GM11168 (cell line): Measurements from ENCODE around the gene NELFE.
"Not testable (repeated sequence)": the region's sequence is repeated elsewhere in the genome, so short reads cannot be mapped to it uniquely, and the experiment has no call there.

Experiments used
- in situ Hi-C: fragments of 300-500 bp; cut with MboI; formaldehyde crosslinking; loops from one replicate; pipeline ENCODE4 v1.12.0; 2022; ENCODE audit warnings: low sequenced_read_pairs; ENCODE audit not compliant: unreplicated experiment

Gene NELFE

GRCh38 chr6:31958741-31959739, at the start of gene NELFE, which contains the start of gene SKIC2:
TSS of gene NELFE (minus strand) at chr6:31958971. CDS start at chr6:31958446, 525 bp downstream.
TSS of gene SKIC2 (plus strand) at chr6:31959175. CDS start at chr6:31959193, 18 bp downstream.
- in situ Hi-C loops: no loop called here

- in situ Hi-C loops: loop anchor here (5.0 kb wide), 1 partner anchor 34 kb away; no protein-coding TSS in a partner anchor
Measured at GRCh38 chr6:32008037-32008436, 49.3 kb upstream of the NELFE start.

GRCh38 chr6:32007086-32007485, 48.3 kb upstream of the NELFE start:
- in situ Hi-C loops: loop anchor here (5.0 kb wide), 1 partner anchor 35 kb away; no protein-coding TSS in a partner anchor

- in situ Hi-C loops: loop anchor here (5.0 kb wide), 1 partner anchor 36 kb away; no protein-coding TSS in a partner anchor
Measured at GRCh38 chr6:32005991-32006529, 47.3 kb upstream of the NELFE start.

GRCh38 chr6:32005538-32005880, 46.7 kb upstream of the NELFE start:
- in situ Hi-C loops: loop anchor here (5.0 kb wide), 1 partner anchor 37 kb away; no protein-coding TSS in a partner anchor

GRCh38 chr6:32004864-32005537, 46.2 kb upstream of the NELFE start:
- in situ Hi-C loops: loop anchor here (5.0 kb wide), 1 partner anchor 37 kb away; no protein-coding TSS in a partner anchor

- in situ Hi-C loops: not testable (repeated sequence)
Measured at GRCh38 chr6:32004393-32004792, 45.6 kb upstream of the NELFE start.

- in situ Hi-C loops: not testable (repeated sequence)
Measured at GRCh38 chr6:32003301-32003700, 44.5 kb upstream of the NELFE start.

- in situ Hi-C loops: not testable (repeated sequence)
Measured at GRCh38 chr6:32002546-32003268, 43.9 kb upstream of the NELFE start.

- in situ Hi-C loops: not testable (repeated sequence)
Measured at GRCh38 chr6:31996385-31996784, 37.6 kb upstream of the NELFE start.

GRCh38 chr6:31994421-31994820, 35.6 kb upstream of the NELFE start:
- in situ Hi-C loops: not testable (repeated sequence)

GRCh38 chr6:31989363-31989762, 30.6 kb upstream of the NELFE start:
- in situ Hi-C loops: not testable (repeated sequence)

GRCh38 chr6:31981744-31982143, 23.0 kb upstream of the NELFE start, which contains the start of gene C4A:
TSS of gene C4A (plus strand) at chr6:31982057. CDS start at chr6:31982108, 51 bp downstream.
- in situ Hi-C loops: not testable (repeated sequence)

- in situ Hi-C loops: not testable (repeated sequence)
Measured at GRCh38 chr6:31980998-31981397, 22.2 kb upstream of the NELFE start.

GRCh38 chr6:31980195-31980876, 21.6 kb upstream of the NELFE start:
- in situ Hi-C loops: not testable (repeated sequence)

GRCh38 chr6:31979238-31979898, 20.6 kb upstream of the NELFE start:
- in situ Hi-C loops: no loop called here

- in situ Hi-C loops: no loop called here
Measured at GRCh38 chr6:31978831-31979230, 20.1 kb upstream of the NELFE start.

GRCh38 chr6:31977816-31978431, 19.2 kb upstream of the NELFE start:
- in situ Hi-C loops: no loop called here
